Upper lobe of left lung (tissue), 6 donors: ENCODE measurements around the gene TBC1D4. TPM values are rescaled to one million over a fixed set of nuclear protein-coding genes. Genes with fewer than 3 reads are reported as not detected.
A peak's percentile ranks its signal among the peaks of the same experiment; 100 is the strongest.

Experiments used
- ATAC-seq, 2 donors: fragments of 200-7000 bp; cut with Tn5 transposase; one replicate each; pipeline ENCODE4 v1.9.1; 2022; ENCODE audit warnings: mild to moderate bottlenecking in 2 of 2, moderate library complexity in 2 of 2; ENCODE audit not compliant: low FRiP score in 2 of 2
- DNase-seq, 2 donors: peaks; one replicate each; pipeline ENCODE4 v3.0.0-alpha.2; 2019 to 2020
- H3K27ac ChIP-seq, 4 donors: fragments of 200-600 bp; sonication (generic); one replicate each; pipeline ENCODE4 v1.5.1; 2016 to 2019
- H3K27me3 ChIP-seq, 4 donors: fragments of 200-600 bp; sonication (generic); one replicate each; pipeline ENCODE4 v1.5.1; 2017 to 2019
- H3K36me3 ChIP-seq, 4 donors: fragments of 200-600 bp; sonication (generic); one replicate each; pipeline ENCODE4 v1.5.1; 2016 to 2019
- H3K4me1 ChIP-seq, 4 donors: fragments of 200-600 bp; sonication (generic); one replicate each; pipeline ENCODE4 v1.5.1; 2018 to 2019
- H3K4me3 ChIP-seq, 4 donors: fragments of 200-600 bp; sonication (generic); one replicate each; pipeline ENCODE4 v1.5.1; 2017 to 2019; ENCODE audit warnings: mild to moderate bottlenecking in 2 of 4, moderate library complexity in 1 of 4
- H3K9me3 ChIP-seq, 4 donors: fragments of 200-600 bp; sonication (generic); one replicate each; pipeline ENCODE4 v1.5.1; 2018 to 2019
- CTCF ChIP-seq, 6 experiments: fragments of 450-650 bp in 4 of 6; fragments of 200-600 bp in 2 of 6; sonication (generic) in 2 of 6; IDR thresholded peaks; one replicate each; pipeline ENCODE4 v1.5.1; 2016 to 2019; ENCODE audit warnings: antibody characterized with exemption in 6 of 6
- EP300 ChIP-seq, 4 donors: sonication (generic); formaldehyde crosslinking; IDR thresholded peaks; one replicate each; pipeline ENCODE4 v1.5.1; 2017; ENCODE audit warnings: antibody characterized with exemption in 4 of 4, control low read depth in 2 of 4
- POLR2A ChIP-seq, 4 donors: fragments of 450-650 bp; IDR thresholded peaks; one replicate each; pipeline ENCODE4 v1.5.1; 2016 to 2017; ENCODE audit warnings: antibody characterized with exemption in 4 of 4, mild to moderate bottlenecking in 2 of 4
- POLR2AphosphoS5 ChIP-seq, 2 donors: sonication (generic); formaldehyde crosslinking; IDR thresholded peaks; one replicate each; pipeline ENCODE4 v1.5.1; 2017; ENCODE audit warnings: antibody characterized with exemption in 2 of 2
- WGBS, 2 donors: methylation state at CpG; one replicate each; pipeline ENCODE4 v1.1.5; 2017 to 2018; 5-methylcytosine and 5-hydroxymethylcytosine counted together
- total RNA-seq, 6 donors: library from RNA; depleted of rRNA in 4 of 6; stranded (reverse); fragments of >200 nt in 4 of 6; gene quantifications; one replicate each; pipeline versions ENCODE4 v1.1.0 to v1.2.1, GENCODE V29; 2016 to 2021
- donor health status: DM: no; HTN: no; CAD: no; lungs with moderate emphysema.
- donor health status: DM: no; HTN: yes; CAD: no; lungs with severe emphysema.

Gene TBC1D4
- total RNA-seq, 6 donors from 2014 or later: 26.1 to 97.4 (median 30.7) TPM

- peak in 1 of 2 donors; percentile 42 for ATAC-seq
- DNase-seq: peak in 1 of 2 donors; percentile 82
- peaks cover 4 to 12% (median 5%) of the 10 kb centered on the region in 4 donors for H3K4me1 ChIP-seq
- peak overlapping the region in 1 of 4 donors; percentile 23 for H3K27ac ChIP-seq
- no peak for TF ChIP-seq POLR2AphosphoS5 (IDR thresholded peaks at IDR 0.05)
- no peak for TF ChIP-seq EP300 (IDR thresholded peaks at IDR 0.05)
- no peak for TF ChIP-seq CTCF (IDR thresholded peaks at IDR 0.05)
- WGBS, 2 donors: 32 to 49% methylated on average over 10 of the region's 10 CpGs
- H3K36me3 ChIP-seq: no peaks in the 10 kb centered on the region
- no peaks in the 10 kb centered on the region for H3K27me3 ChIP-seq
- no peaks in the 10 kb centered on the region for H3K9me3 ChIP-seq
- H3K4me3 ChIP-seq: peak overlapping the region in 2 of 4 donors; percentile 5 to 21
Observed at GRCh38 chr13:75489502-75490263, 7.7 kb upstream of the TBC1D4 start.

DNA sequence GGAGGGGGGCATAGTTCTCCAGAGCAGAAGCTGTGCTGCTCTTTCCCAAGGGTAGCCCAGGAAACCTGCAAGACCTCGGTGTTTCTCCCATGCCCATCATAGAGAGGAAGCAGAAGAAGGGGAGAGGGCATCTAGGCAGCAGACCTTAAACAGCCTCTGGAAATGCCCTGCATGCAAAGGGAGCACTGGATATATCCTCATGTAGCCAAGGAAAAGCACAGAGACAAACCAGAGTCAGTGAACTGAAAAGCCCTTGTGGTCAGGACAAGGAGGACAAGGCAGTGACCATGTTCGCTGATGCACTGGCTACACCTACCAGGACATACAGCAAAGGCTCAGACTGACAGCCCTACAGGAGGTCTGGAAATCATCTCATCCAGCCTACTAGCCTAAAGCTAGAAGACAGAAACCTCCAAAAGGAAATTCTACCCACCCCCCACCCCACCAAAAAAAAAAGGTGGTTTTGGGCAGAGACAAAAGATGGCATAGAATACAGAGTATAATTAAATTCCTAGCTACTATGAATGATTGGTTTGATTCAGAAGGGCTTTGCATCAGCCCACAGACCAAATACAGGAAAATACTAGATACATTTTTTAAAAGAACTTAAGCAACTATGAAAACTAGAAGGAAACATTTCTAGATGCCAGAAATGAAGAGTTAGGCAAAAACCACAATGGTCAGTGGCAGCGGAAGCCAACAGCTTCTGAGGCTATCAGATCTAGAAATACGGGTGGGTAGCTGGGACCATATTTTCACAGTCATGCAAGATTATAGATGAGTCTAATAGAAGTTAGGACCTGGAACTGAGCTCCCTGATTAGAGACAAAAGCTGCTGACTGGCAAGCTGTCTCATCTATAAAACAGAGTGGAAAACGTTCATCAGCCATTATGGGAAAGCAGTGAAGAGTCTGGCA, 4.4 kb upstream of the TBC1D4 start:
- DNase-seq: no peak
- Histone ChIP-seq H3K4me3 (no peak overlapping the region), H3K27ac (no peak overlapping the region), H3K9me3 (no peaks in the 10 kb centered on the region), H3K27me3 (no peaks in the 10 kb centered on the region), H3K4me1 (peaks cover 5 to 12% (median 8%) of the 10 kb centered on the region in 4 donors), H3K36me3 (no peaks in the 10 kb centered on the region)
- TF ChIP-seq EP300 (IDR thresholded peaks at IDR 0.05): no peak
- no peak for TF ChIP-seq CTCF (IDR thresholded peaks at IDR 0.05)
- TF ChIP-seq POLR2A (IDR thresholded peaks at IDR 0.05): no peak
- TF ChIP-seq POLR2AphosphoS5 (IDR thresholded peaks at IDR 0.05): no peak
- 52 to 66% methylated on average over 5 of the region's 5 CpGs for WGBS, 2 donors
- ATAC-seq: no peak

- Histone ChIP-seq H3K27me3 (peaks cover 0 to 2% (median 0%) of the 10 kb centered on the region in 4 donors), H3K27ac (no peak overlapping the region), H3K36me3 (no peaks in the 10 kb centered on the region), H3K4me3 (no peak overlapping the region), H3K9me3 (no peaks in the 10 kb centered on the region), H3K4me1 (peaks cover 5 to 21% (median 8%) of the 10 kb centered on the region in 4 donors)
- TF ChIP-seq CTCF (IDR thresholded peaks at IDR 0.05): no peak
- TF ChIP-seq POLR2A (IDR thresholded peaks at IDR 0.05): no peak
- TF ChIP-seq EP300 (IDR thresholded peaks at IDR 0.05): no peak
- no peak for TF ChIP-seq POLR2AphosphoS5 (IDR thresholded peaks at IDR 0.05)
- WGBS, 2 donors: 93 to 100% methylated on average over 1 of the region's 1 CpG
- ATAC-seq (no peak), DNase-seq (no peak)
Observed at GRCh38 chr13:75485286-75486062, 3.5 kb upstream of the TBC1D4 start.

DNA sequence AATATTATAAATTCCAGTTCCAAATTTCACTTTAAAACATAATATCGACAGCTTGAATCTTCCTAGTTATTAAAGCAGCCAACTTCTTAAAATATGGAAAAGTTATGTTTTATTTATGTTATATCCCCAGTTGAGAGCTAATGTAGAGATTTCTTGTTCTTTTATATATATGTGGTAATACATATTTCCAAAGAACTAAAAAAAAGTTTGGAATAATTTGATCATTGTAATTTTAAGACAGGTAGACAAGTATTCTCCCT, 781 bp upstream of the TBC1D4 start:
- Histone ChIP-seq H3K4me1 (peaks cover 3 to 33% (median 12%) of the 10 kb centered on the region in 4 donors), H3K27ac (peak overlapping the region; percentile 54 to 84 (median 80)), H3K4me3 (peak overlapping the region; percentile 84 to 94 (median 90)), H3K9me3 (no peaks in the 10 kb centered on the region), H3K36me3 (no peaks in the 10 kb centered on the region), H3K27me3 (peaks cover 0 to 2% (median 0%) of the 10 kb centered on the region in 4 donors)
- 2 to 4% methylated on average over 1 of the region's 1 CpG for WGBS, 2 donors
- no peak for TF ChIP-seq POLR2A (IDR thresholded peaks at IDR 0.05)
- TF ChIP-seq POLR2AphosphoS5 (IDR thresholded peaks at IDR 0.05): no peak
- no peak for TF ChIP-seq EP300 (IDR thresholded peaks at IDR 0.05)
- ATAC-seq: no peak
- DNase-seq: no peak
